ENCODE measurements around the gene AMPH.
A peak's percentile ranks its signal among the peaks of the same experiment; 100 is the strongest.
"Not testable (repeated sequence)": the region's sequence is repeated elsewhere in the genome, so short reads cannot be mapped to it uniquely, and the experiment has no call there.

AMPH gene

DNA sequence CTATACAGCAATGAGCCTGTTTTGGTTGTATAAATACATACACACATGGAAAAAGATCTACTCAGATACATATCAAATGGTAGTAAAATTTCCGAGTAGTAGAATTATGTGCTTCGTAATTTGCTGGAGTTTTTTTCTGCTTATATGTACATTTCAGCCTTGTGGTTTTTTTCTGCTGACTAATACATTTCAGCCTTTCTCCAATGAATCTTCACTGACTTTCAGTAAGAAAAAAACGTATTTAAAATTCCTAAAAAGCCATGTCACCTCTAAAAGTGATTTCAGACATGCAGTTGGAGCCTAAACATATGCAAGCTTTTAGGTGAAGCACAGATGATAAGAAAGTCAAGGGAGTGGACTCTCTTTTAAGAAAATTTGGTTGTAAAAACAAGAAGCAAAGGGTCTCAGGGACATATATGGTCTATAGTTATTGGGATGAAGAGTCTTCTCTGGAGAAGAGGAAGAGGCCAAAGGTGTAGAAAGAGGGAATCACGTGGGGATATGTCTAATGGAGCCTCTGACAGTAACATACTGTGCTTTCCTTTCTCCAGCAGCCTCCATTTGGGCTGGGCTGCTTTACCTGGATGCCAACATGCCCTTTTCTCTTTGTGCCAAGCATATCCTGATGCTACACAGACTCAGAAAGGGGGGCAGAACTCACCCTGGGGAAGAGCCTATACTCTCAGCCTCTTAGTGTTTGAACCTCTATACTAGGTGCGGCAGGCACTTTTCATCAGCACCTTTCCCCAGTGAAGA is 2.4 kb downstream of the AMPH start:
- no peak for DNase-seq

DNA sequence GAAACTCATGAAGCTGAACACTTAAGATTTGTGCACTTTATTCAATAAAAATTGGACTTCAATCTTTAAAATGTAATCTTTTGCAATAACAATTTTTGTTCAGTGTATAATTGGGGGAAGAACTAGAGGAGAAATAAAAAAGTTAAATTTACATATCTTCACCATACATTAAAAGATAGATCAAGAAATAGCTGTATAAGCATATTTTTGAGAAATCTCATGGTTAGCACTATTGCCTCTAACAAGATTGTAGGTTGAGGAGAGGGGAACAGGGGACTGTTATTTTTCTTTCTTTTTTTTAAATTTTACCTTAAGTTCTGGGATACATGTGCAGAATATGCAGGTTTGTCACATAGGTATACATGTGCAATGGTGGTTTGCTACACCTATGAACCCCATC is 5.3 kb downstream of the AMPH start:
- DNase-seq: no peak

DNA sequence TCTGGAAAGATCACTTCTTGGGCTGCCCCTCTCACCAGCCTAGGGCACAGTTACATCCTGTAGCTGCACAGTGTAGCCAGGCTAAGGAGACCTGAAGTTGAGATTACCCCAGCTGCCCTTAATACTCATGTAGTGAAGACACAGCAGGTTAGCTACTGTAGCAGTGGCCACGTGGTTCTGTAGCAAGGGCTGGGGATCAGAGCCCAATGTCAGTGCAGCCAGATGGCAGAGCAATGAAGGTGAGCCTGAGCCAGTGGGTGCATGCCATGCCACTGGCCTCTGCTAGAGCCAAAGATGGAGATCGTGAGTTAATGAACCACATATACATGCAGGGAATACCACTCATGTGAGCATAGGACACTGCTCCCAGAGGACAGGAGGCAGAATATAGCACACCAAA is 15.5 kb downstream of the AMPH start:
- no peak for DNase-seq

DNA sequence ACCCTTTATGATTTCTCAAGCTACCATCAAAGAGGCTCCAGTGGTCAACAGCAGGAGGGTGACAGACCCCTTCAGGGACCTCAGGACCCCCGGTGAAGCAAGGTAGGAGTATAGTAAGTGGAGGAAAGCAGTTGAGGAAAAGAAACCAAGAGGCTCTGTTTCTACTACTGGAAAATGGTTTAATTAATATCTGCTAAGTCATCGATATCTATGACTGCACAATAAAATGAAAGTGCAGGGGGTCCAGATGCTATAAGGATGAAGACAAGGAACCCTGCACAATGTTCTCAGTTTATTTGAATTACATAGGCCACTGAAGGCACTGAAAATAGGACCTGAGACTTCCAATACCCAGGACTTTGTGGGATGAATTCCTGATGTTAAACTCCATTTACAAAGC is 23.7 kb downstream of the AMPH start:
- no peak for DNase-seq

DNA sequence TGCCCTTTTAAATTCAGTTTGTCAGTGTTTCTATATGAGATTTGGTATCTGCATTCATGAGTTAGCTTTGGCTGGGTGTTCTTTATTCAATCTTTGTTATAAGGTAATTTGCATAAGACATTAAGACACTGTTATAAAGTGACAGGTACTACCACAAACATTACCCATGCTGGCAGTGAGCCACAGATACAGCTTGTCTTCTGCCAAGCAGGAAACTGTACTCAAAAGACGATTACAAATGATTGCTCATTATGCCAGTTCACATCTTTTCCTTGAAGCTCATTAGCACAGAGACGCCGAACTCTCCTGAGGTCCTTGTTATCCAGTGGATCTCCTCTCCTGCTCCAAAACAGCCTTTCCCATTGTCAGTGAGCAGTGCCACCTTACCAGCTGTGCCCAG is 30.4 kb downstream of the AMPH start:
- no peak for DNase-seq

DNA sequence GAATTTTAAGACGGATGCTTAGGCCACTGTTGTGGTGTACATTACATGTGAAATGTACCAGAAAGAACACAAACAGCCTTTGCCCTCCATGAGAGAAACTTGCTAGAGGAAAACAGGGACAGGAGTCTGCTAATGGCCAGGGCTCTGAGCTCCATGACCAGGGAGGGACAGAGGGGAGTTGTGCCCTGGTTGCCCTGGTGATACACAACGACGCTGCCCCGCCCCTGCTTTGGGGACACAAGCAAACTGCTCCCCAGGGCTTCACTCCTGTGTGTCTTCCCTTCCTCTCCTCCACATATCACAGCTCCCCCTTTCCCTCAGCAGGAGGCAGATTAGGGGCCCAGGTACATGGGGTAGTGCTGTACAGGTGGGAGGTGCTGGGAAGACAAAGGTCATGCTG is 36.2 kb downstream of the AMPH start:
- DNase-seq: no peak

DNA sequence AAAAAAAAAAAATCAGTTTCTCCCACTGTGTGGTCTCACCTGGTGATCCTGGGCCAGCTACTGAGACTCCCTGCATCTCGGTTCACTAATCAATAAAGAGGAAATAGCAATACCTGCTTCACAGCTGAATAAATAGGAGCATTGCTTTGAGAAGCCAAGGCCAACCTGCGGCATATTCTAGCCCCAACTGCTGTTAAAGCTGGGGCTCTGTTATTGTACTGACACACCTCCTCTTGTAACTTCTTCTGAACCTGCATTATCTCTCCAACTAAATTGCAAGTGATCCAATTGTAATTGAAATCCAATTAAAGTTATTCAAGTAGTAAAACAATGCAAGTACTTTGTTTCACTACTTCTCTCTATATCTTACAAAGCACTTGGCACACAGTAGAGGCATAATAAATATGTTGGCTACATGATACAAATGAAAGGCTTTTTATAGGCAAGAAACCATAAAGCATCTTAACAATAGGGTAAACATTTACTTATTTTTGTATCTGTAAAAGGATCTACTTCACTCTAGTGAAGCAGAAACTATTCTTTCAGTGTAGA is 38.4 kb downstream of the AMPH start:
- no peak for DNase-seq

DNA sequence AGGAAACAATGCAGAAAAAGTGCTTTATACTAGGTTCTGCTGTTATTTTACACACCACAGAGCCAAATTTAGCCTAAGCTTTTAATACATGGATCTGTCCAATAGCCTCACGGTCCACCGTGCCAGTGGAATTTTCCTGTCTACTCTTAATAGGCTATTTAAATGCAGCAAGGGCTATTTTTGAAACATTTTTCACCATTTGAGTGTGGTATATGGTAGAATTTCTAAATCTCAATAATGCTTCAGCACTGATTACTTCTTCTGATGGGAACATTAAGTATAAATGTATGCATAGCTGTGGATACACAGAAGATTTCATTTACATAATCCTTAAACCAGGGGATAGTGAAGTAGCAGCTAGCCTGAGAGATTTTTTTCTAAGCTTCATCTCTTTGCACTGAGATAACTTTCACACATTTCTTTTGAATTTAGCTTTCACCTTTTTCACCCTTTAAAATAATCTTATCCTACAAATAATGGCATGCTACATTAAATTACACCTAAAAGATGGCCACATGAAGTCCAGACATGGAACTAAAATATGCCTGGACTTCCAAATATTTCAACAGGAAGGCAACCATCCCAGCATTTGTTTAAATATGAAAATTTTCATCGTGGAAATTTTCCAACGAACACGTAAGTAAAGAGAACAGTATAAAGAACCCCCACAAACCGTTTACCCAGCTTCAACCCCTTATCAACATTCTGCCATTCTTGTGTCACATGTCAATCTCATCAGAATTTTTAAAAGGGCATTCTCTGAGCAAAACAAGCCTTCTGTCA is 45.4 kb downstream of the AMPH start:
- peak; percentile 31 for DNase-seq

DNA sequence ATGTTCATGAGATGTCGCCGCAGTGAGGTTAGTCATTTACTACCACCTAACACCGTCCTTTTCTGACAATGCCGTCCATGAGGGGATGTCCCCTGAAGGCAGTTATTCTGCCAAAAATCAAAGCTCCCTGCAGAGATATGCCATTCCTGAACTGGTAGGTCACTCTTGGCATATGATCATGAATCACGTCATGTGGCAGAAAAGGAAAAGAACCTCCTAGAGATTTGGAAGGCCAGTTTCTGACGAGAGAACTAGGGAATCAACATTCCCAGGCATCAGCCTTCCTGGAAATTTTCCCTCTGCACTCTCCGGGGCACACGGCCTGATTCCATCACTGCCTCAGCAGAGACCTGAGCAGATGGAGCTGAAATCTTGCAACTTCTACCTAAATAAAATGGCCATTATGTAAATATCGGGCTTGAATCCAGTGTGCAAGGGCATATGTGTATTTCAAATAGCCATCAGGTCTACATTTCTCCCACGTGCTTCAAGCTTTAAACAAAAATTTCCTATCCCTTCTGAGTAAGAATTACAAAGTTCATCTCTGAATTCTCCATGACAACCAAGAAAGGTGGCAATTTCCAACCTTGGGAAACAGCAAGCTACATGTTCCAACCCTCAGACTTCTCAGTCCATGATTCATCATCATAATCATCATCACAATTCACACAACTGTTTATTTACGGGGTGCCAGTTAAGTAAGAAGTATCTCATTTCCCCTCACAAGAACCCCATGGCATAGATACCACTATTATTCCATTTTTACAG is 46.5 kb downstream of the AMPH start:
- DNase-seq: no peak

DNA sequence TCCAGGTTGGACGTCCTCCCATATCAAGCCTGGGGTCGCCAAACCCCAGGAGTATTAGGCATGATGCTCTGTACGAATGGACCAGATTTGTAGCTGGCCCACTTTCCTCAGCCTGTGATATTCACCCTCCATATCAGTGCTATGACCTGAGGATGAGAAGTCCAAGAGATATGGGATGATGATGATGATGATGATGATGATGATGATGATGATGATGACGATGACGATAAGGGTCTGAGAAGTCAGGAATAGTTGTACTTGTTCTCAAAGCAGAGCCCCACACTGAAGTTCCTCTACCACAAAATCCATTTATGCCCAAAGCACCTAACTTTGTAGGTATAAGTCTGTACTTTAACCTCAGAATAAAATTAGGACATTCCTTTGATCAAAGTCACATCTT is 50.7 kb downstream of the AMPH start:
- DNase-seq: no peak

DNA sequence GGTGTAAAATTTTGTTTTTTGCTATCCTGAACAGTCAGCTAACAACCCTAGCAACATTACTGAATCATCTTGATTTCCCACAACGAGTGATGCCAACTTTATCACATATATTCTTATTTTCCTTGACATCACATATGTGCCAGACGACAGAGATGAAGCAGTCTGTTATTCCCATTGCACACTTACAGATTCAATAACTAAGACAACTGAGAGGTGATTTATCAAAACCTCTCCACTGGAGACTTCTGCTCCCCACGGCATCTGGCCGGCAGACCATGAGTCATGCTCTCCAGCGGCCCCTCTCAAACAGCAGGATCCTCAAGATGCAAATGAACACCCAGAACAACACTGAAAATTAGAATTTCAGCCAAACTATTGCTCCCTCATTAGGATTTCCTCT is 57.1 kb downstream of the AMPH start:
- DNase-seq: no peak

DNA sequence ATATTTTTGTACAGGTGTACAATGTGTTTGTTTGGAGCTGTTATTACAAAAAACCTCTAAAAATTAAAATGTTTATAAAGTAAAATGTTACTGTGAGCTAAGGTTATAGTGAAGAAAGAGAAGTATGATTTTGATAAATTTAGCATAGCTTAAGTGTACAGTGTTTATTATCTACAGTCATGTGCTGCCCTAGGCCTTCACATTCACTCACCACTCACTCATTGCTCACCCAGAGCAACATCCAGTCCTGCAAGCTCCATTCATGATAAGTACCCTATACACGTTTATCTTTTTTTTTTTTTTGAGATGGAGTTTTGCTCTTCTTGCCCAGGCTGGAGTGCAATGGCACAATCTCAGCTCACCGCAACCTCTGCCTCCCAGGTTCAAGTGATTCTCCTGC is 59.6 kb downstream of the AMPH start:
- not testable (repeated sequence) for DNase-seq

DNA sequence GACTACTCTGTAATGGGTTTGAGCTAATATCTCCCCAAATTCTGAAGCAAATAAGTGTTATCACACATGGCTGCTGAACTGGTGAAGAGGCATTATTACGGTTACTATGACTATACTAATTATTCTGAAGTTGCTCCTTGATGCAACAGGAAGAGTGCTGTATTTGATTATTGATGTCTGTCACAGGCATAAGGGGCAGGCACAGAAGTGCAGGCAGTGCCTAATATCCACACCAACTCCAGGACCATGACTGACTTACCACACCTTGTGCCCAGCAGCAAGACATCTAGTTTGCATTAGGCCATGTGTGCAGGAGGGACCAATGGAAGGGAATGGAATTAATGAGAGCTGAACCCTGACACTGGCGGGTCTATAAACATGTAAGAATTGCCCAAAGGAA is 62.7 kb downstream of the AMPH start:
- DNase-seq: no peak

DNA sequence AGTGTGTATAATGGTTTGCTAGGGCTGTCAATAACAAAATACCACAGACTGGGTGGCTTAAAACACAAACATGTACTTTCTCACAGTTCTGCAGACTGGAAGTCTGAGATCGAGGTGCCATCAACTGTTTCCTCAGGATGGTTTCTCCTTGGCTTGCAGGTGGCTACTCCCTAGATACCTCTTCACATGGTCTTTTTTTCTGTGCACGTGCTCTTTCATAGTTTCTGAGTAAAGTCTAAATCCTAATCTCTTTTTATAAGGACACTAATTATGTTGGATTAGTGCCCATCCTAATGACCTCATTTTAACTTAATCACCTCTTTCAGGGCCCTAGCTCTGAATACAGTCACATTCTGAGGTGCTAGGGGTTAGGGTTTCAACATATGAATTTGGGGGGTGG is 65.9 kb downstream of the AMPH start:
- DNase-seq: no peak

DNA sequence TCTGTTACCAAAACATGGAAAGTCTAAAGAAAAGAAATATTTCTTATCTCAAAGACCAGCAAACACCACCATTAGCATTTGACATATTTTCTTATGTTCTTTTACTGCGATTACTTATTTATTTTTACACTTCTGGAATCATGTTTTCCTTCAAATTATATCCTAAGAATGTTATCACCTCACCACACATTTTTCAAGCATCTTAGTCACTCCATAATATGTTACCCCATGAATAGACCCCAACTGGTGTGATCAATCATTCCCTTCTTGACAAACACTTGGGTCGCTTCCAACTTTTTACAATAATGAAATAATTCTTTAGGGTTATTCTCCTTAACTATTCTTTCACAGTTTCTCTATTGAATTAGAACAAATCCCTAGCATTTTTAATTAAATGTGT is 67.4 kb downstream of the AMPH start:
- no peak for DNase-seq

DNA sequence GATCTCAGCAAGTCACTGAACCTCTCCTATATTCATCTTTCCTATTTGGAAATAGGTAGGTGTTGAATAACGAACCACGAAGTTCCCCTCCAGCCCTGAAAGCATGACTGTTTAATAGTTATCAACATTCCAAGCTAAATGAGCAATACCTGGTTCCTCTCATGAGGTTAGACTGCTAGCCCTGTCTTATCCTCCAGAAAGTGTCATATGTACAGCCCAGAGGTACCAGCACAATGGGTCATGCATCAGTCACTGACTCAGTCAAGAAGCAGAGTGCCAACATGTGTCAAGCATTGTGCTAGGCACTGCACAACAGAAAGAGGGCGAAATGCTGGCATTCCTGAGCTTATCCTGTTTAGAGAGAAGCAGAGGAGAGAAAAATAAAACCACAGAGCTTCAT is 70.0 kb downstream of the AMPH start:
- DNase-seq: no peak

DNA sequence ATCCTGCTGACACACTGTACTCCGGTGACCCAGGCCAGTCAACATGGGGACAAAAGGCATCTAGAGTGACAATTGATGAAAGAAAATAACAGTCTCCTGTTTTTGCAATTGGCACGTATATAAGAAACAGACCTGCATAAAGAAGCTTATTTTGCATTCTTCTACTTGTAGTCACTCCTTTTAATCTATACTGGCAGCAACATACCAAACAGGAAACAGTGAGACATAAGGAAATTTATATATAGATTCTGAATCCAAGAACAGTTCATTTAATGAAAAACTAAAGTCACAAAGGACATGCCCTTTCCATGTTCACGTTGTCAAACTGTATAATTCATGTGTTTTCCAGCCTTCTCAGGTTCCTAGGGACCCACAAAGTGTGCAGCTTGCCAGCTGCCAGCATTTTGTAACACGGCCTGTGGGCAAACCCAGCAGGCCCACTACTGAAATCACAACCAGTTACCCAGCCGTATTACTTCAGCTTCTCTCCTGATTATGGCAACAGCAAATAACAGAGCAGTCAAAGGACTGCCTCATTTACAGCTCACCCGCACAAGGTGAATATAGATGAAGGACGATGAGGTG is 72.3 kb downstream of the AMPH start:
- no peak for DNase-seq

DNA sequence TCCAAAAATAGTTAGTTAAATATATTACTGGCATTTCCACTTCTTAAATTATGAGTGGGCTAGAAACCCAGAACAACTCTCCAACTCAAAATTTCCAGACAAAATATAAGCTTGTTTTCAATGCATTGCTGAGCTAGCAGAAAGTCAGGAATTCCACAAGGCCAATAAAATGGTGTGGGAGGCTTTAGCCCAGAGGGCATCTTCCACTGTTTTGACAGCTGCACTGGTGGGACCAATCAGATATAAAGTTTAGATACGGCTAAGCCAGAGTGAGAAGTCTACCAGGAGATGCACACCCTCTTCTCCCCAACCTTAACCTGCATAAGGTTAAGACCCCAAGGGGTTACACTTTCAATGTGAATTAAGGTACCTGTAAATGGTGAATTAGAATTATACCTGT is 76.6 kb downstream of the AMPH start:
- DNase-seq: no peak

DNA sequence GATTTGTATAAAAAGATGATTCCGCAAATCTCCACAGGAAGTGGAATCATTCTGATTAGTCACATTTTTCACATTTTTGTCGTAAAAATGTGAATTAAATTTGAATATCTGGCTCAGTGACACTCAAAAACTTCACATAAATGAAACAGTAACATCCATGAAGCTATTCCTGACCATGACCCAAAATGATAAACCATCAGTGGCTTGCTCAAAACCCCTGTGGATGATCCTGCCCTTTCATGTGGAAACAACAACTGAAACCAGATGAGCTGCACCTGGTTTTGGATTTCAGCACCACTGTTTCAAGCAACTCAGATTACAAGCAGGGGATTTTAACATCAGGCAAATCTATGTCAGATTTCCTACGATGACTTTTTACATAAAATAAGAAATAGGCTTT is 80.3 kb downstream of the AMPH start:
- no peak for DNase-seq

DNA sequence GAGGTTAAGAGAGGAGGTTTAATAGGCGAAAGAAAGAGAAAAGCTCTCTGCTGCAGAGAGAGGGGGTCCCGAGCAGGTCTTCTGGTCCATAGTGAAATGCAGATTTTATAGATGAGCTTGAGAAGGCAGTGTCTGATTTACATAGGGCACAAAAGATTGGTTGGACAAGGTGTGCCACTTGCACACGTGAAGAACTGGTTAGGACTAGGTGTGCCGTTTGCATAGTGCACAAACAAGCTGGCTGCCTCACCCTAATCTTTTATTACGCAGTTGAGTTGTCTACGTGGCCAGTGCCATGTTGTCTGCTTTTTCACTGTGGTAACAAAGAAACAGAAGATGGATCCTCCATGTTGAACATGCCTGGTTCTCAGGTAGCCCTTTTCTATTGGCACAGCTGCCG is 82.6 kb downstream of the AMPH start:
- no peak for DNase-seq

DNA sequence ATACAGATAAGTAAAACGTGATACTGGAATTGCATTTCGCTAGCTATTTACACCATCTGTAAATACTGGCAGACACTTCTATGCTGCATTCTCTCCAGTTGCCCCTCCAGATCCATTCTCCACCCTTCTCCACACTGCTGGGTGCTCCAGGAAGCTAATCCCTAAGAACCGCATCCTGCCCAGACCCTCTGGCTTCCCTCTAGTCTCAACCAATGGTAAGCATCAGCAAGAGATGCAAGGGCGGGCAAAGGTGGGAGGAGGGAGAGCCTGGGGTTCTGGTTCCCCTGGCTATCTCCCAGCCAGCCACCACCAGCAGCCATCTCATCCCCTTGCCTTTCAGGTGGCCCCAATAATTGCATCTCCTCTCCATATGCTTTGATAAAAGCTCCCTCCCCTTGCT is 84.4 kb downstream of the AMPH start:
- no peak for DNase-seq

DNA sequence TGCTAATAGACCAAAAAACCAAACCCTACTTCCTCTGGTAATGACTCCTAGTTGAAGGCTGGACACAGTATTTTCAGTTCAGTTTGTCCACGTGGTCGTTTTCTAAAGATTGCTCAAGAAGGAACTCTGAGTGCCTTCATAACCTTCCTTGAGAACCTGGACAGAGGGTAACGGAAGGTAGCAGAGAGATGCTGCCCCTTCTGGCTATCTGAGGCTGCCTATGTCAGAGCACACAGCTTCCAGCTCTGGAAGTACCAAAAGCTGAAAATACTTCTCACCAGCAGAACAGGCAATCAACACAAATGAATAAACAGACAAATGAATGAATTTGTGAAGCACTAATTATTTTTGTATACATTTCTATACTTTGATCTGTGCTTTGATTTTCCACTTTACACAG is 85.2 kb downstream of the AMPH start:
- no peak for DNase-seq

DNA sequence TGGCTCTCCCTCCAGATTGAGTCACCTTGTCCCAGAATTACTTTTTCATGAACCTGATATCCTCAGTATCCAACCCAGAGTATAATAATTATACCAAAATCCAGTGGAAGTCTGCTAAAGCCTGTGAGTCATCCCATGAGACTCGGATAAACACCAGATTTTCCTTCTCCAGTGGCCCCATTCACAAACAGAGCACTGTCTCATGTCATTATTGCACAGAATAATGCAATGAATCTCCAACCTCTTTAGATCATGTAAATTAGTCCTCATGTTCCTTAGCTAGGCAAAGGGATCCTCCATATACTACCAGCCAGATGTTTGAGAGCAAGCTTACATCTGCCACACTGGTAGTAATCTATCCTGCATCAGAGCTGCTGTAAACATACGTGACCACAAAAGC is 89.0 kb downstream of the AMPH start:
- no peak for DNase-seq
